H1 (cell line): ENCODE measurements around the gene KYNU.

Experiments used
- ATF2 ChIP-seq: IDR thresholded peaks from 2 replicates; pipeline ENCODE4 v1.6.1; 2012; ENCODE audit warnings: low read length, inconsistent platforms
- CEBPB ChIP-seq: IDR thresholded peaks from 2 replicates; pipeline ENCODE4 v1.6.1; 2012; ENCODE audit warnings: low read depth, low read length
- CHD1 ChIP-seq: IDR thresholded peaks from 2 replicates; pipeline ENCODE4 v1.6.1; 2012; ENCODE audit warnings: low read depth, low read length, improper control_type of control experiment
- CTCF ChIP-seq, 3 experiments: IDR thresholded peaks; 1 replicate in 2 of 3; 2 replicates in 1 of 3; pipeline versions ENCODE4 v1.5.1 to v1.6.1; 2011; ENCODE audit warnings: low read length in 3 of 3, mild to moderate bottlenecking in 3 of 3, inconsistent platforms in 2 of 3, low read depth in 1 of 3, moderate library complexity in 1 of 3; ENCODE audit not compliant: insufficient read depth in 1 of 3; ENCODE audit errors: control extremely low read depth in 1 of 3
- EP300 ChIP-seq, 2 experiments: IDR thresholded peaks; 1 replicate in 1 of 2; 2 replicates in 1 of 2; pipeline ENCODE4 v1.6.1; 2011 to 2012; ENCODE audit warnings: low read depth in 2 of 2, low read length in 2 of 2, mild to moderate bottlenecking in 2 of 2, borderline replicate concordance in 1 of 2, inconsistent platforms in 1 of 2, moderate library complexity in 1 of 2
- EZH2 ChIP-seq: fragments of 200-600 bp; sonication (generic); IDR thresholded peaks from 2 replicates; pipeline ENCODE4 v1.7.1; 2012; ENCODE audit warnings: low read depth, mild to moderate bottlenecking, moderate library complexity, low read length, inconsistent platforms; ENCODE audit not compliant: severe bottlenecking
- POLR2A ChIP-seq, 2 experiments: IDR thresholded peaks; 1 replicate in 1 of 2; 2 replicates in 1 of 2; pipeline ENCODE4 v1.6.1; 2011; ENCODE audit warnings: low read depth in 2 of 2, low read length in 2 of 2, mild to moderate bottlenecking in 2 of 2; ENCODE audit errors: control extremely low read depth in 1 of 2
- SP4 ChIP-seq: IDR thresholded peaks from 2 replicates; pipeline ENCODE4 v1.6.1; 2012; ENCODE audit warnings: low read length, inconsistent platforms
- TEAD4 ChIP-seq: IDR thresholded peaks from 2 replicates; pipeline ENCODE4 v1.6.1; 2012; ENCODE audit warnings: low read depth, low read length, inconsistent platforms, mixed read lengths
- YY1 ChIP-seq: IDR thresholded peaks from 2 replicates; pipeline ENCODE4 v1.6.1; 2011; ENCODE audit warnings: low read depth, mild to moderate bottlenecking, low read length

GRCh38 chr2:143083636-143084035 lies 206.2 kb downstream of the KYNU start:
- TF ChIP-seq CTCF (IDR thresholded peaks at IDR 0.05; ENCODE audit: control extremely low read depth in 1 of 3, insufficient read depth in 1 of 3, low read depth in 1 of 3, low read length in 3 of 3) = no peak
- no peak for TF ChIP-seq POLR2A (IDR thresholded peaks at IDR 0.05; ENCODE audit: control extremely low read depth in 1 of 2, low read depth in 2 of 2, low read length in 2 of 2)
- no peak for TF ChIP-seq ATF2
- no peak for TF ChIP-seq CHD1
- TF ChIP-seq CEBPB = no peak
- TF ChIP-seq TEAD4 = no peak
- no peak for TF ChIP-seq EZH2
- no peak for TF ChIP-seq EP300 (IDR thresholded peaks at IDR 0.05; ENCODE audit: borderline replicate concordance in 1 of 2, low read depth in 2 of 2, low read length in 2 of 2)
- no peak for TF ChIP-seq SP4
- TF ChIP-seq YY1 = no peak
